ENCODE measurements around the gene ZCWPW2.

ZCWPW2 gene

DNA sequence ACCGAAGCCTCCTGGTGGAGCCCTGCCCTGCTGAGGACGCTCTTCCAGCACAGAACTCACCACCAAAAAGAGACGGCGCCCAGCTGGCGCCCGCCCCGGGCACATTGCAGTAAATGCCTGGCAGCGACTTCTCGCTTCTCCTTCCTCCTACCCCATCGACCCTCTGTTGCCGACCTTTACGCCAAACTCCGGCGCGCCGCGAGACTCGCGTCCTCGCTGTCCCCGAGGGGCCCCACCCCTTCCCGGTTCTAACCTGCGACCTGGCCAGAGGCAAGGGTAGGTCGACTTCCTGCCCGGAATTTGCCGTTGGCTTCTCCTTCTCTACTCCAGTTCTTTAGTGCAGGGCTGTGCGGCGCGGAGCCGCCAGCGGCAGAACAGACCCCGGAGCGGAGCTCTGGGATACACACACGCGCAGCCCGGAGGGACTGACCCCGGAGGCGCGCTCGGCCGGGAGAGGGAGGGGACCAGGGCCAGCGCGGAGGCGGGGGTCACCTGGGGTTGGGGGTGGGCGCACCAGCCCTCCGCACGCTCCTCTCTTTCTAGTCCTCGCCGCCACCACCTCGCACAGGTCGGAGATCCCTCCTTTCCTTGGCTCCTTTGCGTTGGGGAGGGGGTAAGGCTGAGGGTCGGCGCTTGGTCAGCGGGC, 226.7 kb downstream of the ZCWPW2 start:
- DNase-seq (ENCODE audit: low spot score), result no peak
